ENCODE results near the gene LRRC27. TPM values are rescaled to one million over a fixed set of nuclear protein-coding genes. Genes with fewer than 3 reads are reported as not detected.

LRRC27 gene
- total and polyA plus RNA-seq, 2 donors (not counting 1 experiment from before 2014, with no cell fraction given) = 23.6 to 25.6 TPM

GRCh38 chr10:132307823-132308586 lies 24.0 kb upstream of the LRRC27 start, which contains the start of gene STK32C:
TSS of gene STK32C (minus strand) at chr10:132307950. CDS start at chr10:132307833, 117 bp downstream.
- peak within 1 kb of the TSS; percentile 88 for H2AFZ ChIP-seq (ENCODE audit: insufficient read depth, low read depth, low read length, poor library complexity, severe bottlenecking)

More at GRCh38 chr10:132307823-132308586, 24.0 kb upstream of the LRRC27 start, which contains the start of gene STK32C:
- intact Hi-C loops (cut with micrococcal nuclease) = loop anchor here (1.0 to 5.0 kb wide), 7 partner anchors 24 to 326 kb away; partner anchors contain the start of genes BNIP3, DPYSL4 and LRRC27
- H3K4me1 ChIP-seq (ENCODE audit: control insufficient read depth in 2 of 2, insufficient read depth in 2 of 2, low read length in 2 of 2) = peaks cover 11% of the 10 kb centered on the region in 2 donors
- peaks cover 0 to 26% (median 9%) of the 10 kb centered on the region in 4 experiments for H3K27me3 ChIP-seq (replicated peaks in 1 of 4; ENCODE audit: control extremely low read depth in 1 of 4, control insufficient read depth in 3 of 4, insufficient read depth in 4 of 4, low read length in 3 of 4)
- Mint-ChIP-seq H3K4me1 (peaks cover 11% of the 10 kb centered on the region), H3K27ac (peak within 1 kb of the TSS; percentile 46), H3K9me3 (ENCODE audit: insufficient read depth) (no peaks in the 10 kb centered on the region), H3K27me3 (peaks cover 14% of the 10 kb centered on the region), H3K4me3 (peak within 1 kb of the TSS; percentile 89)
- H3K36me3 ChIP-seq (replicated peaks in 1 of 2; ENCODE audit: control extremely low read depth in 1 of 2, control insufficient read depth in 1 of 2, extremely low read depth in 1 of 2, insufficient read depth in 2 of 2, low read length in 1 of 2) = no peaks in the 10 kb centered on the region
- peak within 1 kb of the TSS; percentile 21 to 74 (median 66) for H3K4me3 ChIP-seq (ENCODE audit: control extremely low read depth in 1 of 5, extremely low read depth in 1 of 5, insufficient read depth in 1 of 5, low read depth in 2 of 5, low read length in 4 of 5)
- ChIA-PET POLR2A (interaction anchor here (0.6 to 0.9 kb wide), 5 partner anchors 22 to 229 kb away, joined by 3 to 4 read pairs (median 3); partner anchors contain the start of gene LRRC27), CTCF (no interaction called here)
- no peak within 1 kb of the TSS for H3K27ac ChIP-seq (ENCODE audit: low read length in 2 of 2)
- no peak for TF ChIP-seq EZH2 (IDR thresholded peaks at IDR 0.05; ENCODE audit: borderline replicate concordance, insufficient read depth, low read depth, low read length, poor library complexity, severe bottlenecking)
- no peak for TF ChIP-seq CTCF (IDR thresholded peaks at IDR 0.05)
- H3K9ac ChIP-seq (ENCODE audit: low read length) = peak within 1 kb of the TSS; percentile 68
- no peaks in the 10 kb centered on the region for H3K9me3 ChIP-seq (ENCODE audit: control extremely low read depth in 1 of 3, control insufficient read depth in 2 of 3, insufficient read depth in 1 of 3, low read length in 2 of 3)
- no peaks in the 10 kb centered on the region for H3K79me2 ChIP-seq (ENCODE audit: control insufficient read depth, insufficient read depth, low read length)
- ATAC-seq (ENCODE audit: low read depth) = peak; percentile 87
- under 1% methylated on average over 72 of the region's 84 CpGs for WGBS (ENCODE audit: insufficient coverage)
- DNase-seq = peak; percentile 92
- peak within 1 kb of the TSS; percentile 97 for H3K4me2 ChIP-seq (replicated peaks; ENCODE audit: low read depth, low read length, poor library complexity, severe bottlenecking)
- H4K20me1 ChIP-seq (ENCODE audit: control insufficient read depth, insufficient read depth, low read length, poor library complexity, severe bottlenecking) = no peaks in the 10 kb centered on the region
